K562 (cell line): Measurements from ENCODE around the gene REEP2. TPM values are rescaled to one million over a fixed set of nuclear protein-coding genes. Genes with fewer than 3 reads are reported as not detected.
A peak's percentile ranks its signal among the peaks of the same experiment; 100 is the strongest.

Experiments used
- CREM ChIP-seq: IDR thresholded peaks from 2 replicates; pipeline ENCODE4 v1.6.1; 2014; ENCODE audit warnings: antibody characterized with exemption, low read depth
- DACH1 ChIP-seq: fragments of 450-650 bp; IDR thresholded peaks from 2 replicates; pipeline ENCODE4 v1.6.1; 2018; ENCODE audit not compliant: partially characterized antibody
- FOXJ2 ChIP-seq: fragments of 200-800 bp; sonication (Bioruptor generic); IDR thresholded peaks from 2 replicates; pipeline ENCODE4 v1.6.1; 2016; ENCODE audit warnings: missing genetic modification characterization, missing compliant biosample characterization
- GATAD2A ChIP-seq: fragments of 450-650 bp; IDR thresholded peaks from 2 replicates; pipeline ENCODE4 v1.6.1; 2017
- MTA1 ChIP-seq: fragments of 450-650 bp; IDR thresholded peaks from 2 replicates; pipeline ENCODE4 v1.6.1; 2017; ENCODE audit warnings: borderline replicate concordance
- NFE2 ChIP-seq: IDR thresholded peaks from 2 replicates; pipeline ENCODE4 v1.6.1; 2014; ENCODE audit warnings: antibody characterized with exemption, low read depth
- NRF1 ChIP-seq, 2 experiments: fragments of 450-650 bp; IDR thresholded peaks in 1 of 2; conservative IDR thresholded peaks in 1 of 2; 2 replicates each; pipeline ENCODE4 v1.6.1; 2014; ENCODE audit warnings: mild to moderate bottlenecking in 2 of 2
- OTX1 ChIP-seq: fragments of 450-650 bp; formaldehyde crosslinking; IDR thresholded peaks from 2 replicates; pipeline ENCODE4 v1.4.0; 2022; ENCODE audit warnings: mild to moderate bottlenecking
- PYGO2 ChIP-seq: fragments of 450-650 bp; IDR thresholded peaks from 2 replicates; pipeline ENCODE4 v1.6.1; 2016; ENCODE audit warnings: mild to moderate bottlenecking, missing genetic modification characterization, moderate library complexity, missing compliant biosample characterization
- SMARCE1 ChIP-seq: fragments of 450-650 bp; IDR thresholded peaks from 2 replicates; pipeline ENCODE4 v1.7.1; 2016; ENCODE audit warnings: mild to moderate bottlenecking
- ZKSCAN8 ChIP-seq: fragments of 200-800 bp; sonication (Bioruptor generic); IDR thresholded peaks from 2 replicates; pipeline ENCODE4 v1.6.1; 2016; ENCODE audit warnings: missing genetic modification characterization, missing compliant biosample characterization
- ZNF212 ChIP-seq: fragments of 450-650 bp; formaldehyde crosslinking; IDR thresholded peaks from 2 replicates; pipeline ENCODE4 v1.4.0; 2020; ENCODE audit warnings: mild to moderate bottlenecking
- ZNF354B ChIP-seq: fragments of 250-450 bp; sonication (Bioruptor Pico); IDR thresholded peaks from 2 replicates; pipeline ENCODE4 v1.4.0; 2020
- polyA plus RNA-seq, 8 experiments: library from polyadenylated mRNA; depleted of rRNA in 4 of 8; stranded (reverse) in 5 of 8; unstranded in 3 of 8; fragments of >200 nt; fragmentation: Nextera tagmentation in 2 of 8; fragmentation: Illumina TruSeq in 1 of 8; extraction: Ambion mirVana in 2 of 8; extraction: Trizol in 1 of 8; gene quantifications; 2 replicates each; pipeline versions ENCODE4 v1.2.1 to v1.2.3, GENCODE V29; 2011 to 2014; ENCODE audit warnings: inconsistent platforms in 1 of 8, missing spikeins in 1 of 8
- total RNA-seq, 7 experiments: library from RNA; depleted of rRNA in 6 of 7; stranded (reverse); fragments of >200 nt in 6 of 7; fragmentation: Illumina TruSeq in 2 of 7; extraction: Trizol in 2 of 7; gene quantifications; 2 replicates each; pipeline versions ENCODE4 v1.2.1 to v1.2.3, GENCODE V29; 2011 to 2021; ENCODE audit warnings: low replicate concordance in 1 of 7
- TF ChIP-seq, protein P1 (sequence below): IDR thresholded peaks from 3 replicates; pipeline ENCODE4 v1.6.1; 2011; ENCODE audit warnings: borderline replicate concordance, mild to moderate bottlenecking, moderate library complexity; ENCODE audit not compliant: insufficient read length; ENCODE audit errors: extremely low read depth
- TF ChIP-seq, protein P2 (sequence below): fragments of 250-450 bp; sonication (Bioruptor Pico); IDR thresholded peaks from 2 replicates; pipeline ENCODE4 v1.5.1; 2021; ENCODE audit warnings: mild to moderate bottlenecking
- TF ChIP-seq, protein P3 (sequence below): fragments of 450-650 bp; IDR thresholded peaks from 2 replicates; pipeline ENCODE4 v1.6.1; 2016; ENCODE audit warnings: low read depth, mild to moderate bottlenecking, moderate library complexity
- TF ChIP-seq, protein P4 (sequence below), 2 experiments: fragments of 450-650 bp; IDR thresholded peaks; 2 replicates each; pipeline ENCODE4 v1.6.1; 2018; ENCODE audit warnings: mild to moderate bottlenecking in 2 of 2, low read depth in 1 of 2; ENCODE audit not compliant: partially characterized antibody in 2 of 2
- TF ChIP-seq, protein P5 (sequence below): fragments of 250-450 bp; sonication (Bioruptor Pico); IDR thresholded peaks from 2 replicates; pipeline ENCODE4 v1.4.0; 2020; ENCODE audit warnings: mild to moderate bottlenecking, moderate library complexity, borderline replicate concordance

REEP2 gene
- total and polyA plus RNA-seq, 9 of the 15 experiments (the other 6 are each of a cell fraction or from before 2014, with no cell fraction given), result 0.03 to 1.1 (median 0.12) TPM; not detected in 1

DNA sequence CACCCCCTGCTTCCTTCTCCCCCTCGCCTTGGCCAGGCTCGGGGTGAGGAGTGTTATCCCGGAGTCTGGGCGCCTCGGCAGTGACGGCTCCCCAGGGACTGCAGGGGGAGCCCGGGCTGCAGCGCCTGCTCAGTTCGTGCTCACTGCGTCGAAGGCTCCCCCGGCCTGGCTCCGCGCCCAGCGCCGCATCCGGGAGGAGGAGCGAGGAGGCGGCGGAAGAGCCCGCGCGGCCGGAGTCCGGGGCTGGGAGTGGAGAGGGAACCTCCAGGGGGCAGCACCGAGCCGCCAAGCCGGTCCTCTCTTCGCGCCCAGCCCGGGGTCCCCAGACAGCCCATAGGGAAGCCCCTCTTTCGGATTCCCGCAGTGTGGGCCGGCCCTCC, 25.1 kb downstream of the REEP2 start (continued):
- TF ChIP-seq ZKSCAN8 (CRISPR knock-in tag) (no peak), OTX1 (CRISPR knock-in tag) (no peak), NRF1 (conservative IDR thresholded peaks at IDR 0.05 in 1 of 2, IDR thresholded peaks at IDR 0.05 in 1 of 2) (peak; percentile 87 to 89), DACH1 (no peak), ZNF212 (CRISPR knock-in tag) (no peak), NFE2 (0 out of 2 replicates have a peak, but pooled peaks have one; percentile 14), ZNF354B (CRISPR knock-in tag) (no peak), SMARCE1 (peak; percentile 6; the same call in 1 of the 2 replicates), GATAD2A (no peak), CREM (peak; percentile 88), FOXJ2 (tag) (0 out of 2 replicates have a peak, but pooled peaks have one; percentile 27), MTA1 (no peak; the same call in 1 of the 2 replicates), PYGO2 (tag) (no peak)
- TF ChIP-seq, protein P1, sequence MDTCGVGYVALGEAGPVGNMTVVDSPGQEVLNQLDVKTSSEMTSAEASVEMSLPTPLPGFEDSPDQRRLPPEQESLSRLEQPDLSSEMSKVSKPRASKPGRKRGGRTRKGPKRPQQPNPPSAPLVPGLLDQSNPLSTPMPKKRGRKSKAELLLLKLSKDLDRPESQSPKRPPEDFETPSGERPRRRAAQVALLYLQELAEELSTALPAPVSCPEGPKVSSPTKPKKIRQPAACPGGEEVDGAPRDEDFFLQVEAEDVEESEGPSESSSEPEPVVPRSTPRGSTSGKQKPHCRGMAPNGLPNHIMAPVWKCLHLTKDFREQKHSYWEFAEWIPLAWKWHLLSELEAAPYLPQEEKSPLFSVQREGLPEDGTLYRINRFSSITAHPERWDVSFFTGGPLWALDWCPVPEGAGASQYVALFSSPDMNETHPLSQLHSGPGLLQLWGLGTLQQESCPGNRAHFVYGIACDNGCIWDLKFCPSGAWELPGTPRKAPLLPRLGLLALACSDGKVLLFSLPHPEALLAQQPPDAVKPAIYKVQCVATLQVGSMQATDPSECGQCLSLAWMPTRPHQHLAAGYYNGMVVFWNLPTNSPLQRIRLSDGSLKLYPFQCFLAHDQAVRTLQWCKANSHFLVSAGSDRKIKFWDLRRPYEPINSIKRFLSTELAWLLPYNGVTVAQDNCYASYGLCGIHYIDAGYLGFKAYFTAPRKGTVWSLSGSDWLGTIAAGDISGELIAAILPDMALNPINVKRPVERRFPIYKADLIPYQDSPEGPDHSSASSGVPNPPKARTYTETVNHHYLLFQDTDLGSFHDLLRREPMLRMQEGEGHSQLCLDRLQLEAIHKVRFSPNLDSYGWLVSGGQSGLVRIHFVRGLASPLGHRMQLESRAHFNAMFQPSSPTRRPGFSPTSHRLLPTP, result no peak
- TF ChIP-seq, protein P2, sequence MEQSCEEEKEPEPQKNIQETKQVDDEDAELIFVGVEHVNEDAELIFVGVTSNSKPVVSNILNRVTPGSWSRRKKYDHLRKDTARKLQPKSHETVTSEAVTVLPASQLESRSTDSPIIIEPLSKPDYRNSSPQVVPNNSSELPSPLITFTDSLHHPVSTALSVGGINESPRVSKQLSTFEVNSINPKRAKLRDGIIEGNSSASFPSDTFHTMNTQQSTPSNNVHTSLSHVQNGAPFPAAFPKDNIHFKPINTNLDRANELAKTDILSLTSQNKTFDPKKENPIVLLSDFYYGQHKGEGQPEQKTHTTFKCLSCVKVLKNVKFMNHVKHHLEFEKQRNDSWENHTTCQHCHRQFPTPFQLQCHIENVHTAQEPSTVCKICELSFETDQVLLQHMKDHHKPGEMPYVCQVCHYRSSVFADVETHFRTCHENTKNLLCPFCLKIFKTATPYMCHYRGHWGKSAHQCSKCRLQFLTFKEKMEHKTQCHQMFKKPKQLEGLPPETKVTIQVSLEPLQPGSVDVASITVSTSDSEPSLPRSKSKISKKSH (CRISPR knock-in tag), result no peak
- TF ChIP-seq, protein P3, sequence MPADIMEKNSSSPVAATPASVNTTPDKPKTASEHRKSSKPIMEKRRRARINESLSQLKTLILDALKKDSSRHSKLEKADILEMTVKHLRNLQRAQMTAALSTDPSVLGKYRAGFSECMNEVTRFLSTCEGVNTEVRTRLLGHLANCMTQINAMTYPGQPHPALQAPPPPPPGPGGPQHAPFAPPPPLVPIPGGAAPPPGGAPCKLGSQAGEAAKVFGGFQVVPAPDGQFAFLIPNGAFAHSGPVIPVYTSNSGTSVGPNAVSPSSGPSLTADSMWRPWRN, result no peak
- TF ChIP-seq, protein P4, sequence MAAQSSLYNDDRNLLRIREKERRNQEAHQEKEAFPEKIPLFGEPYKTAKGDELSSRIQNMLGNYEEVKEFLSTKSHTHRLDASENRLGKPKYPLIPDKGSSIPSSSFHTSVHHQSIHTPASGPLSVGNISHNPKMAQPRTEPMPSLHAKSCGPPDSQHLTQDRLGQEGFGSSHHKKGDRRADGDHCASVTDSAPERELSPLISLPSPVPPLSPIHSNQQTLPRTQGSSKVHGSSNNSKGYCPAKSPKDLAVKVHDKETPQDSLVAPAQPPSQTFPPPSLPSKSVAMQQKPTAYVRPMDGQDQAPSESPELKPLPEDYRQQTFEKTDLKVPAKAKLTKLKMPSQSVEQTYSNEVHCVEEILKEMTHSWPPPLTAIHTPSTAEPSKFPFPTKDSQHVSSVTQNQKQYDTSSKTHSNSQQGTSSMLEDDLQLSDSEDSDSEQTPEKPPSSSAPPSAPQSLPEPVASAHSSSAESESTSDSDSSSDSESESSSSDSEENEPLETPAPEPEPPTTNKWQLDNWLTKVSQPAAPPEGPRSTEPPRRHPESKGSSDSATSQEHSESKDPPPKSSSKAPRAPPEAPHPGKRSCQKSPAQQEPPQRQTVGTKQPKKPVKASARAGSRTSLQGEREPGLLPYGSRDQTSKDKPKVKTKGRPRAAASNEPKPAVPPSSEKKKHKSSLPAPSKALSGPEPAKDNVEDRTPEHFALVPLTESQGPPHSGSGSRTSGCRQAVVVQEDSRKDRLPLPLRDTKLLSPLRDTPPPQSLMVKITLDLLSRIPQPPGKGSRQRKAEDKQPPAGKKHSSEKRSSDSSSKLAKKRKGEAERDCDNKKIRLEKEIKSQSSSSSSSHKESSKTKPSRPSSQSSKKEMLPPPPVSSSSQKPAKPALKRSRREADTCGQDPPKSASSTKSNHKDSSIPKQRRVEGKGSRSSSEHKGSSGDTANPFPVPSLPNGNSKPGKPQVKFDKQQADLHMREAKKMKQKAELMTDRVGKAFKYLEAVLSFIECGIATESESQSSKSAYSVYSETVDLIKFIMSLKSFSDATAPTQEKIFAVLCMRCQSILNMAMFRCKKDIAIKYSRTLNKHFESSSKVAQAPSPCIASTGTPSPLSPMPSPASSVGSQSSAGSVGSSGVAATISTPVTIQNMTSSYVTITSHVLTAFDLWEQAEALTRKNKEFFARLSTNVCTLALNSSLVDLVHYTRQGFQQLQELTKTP (IDR thresholded peaks at IDR 0.05; ENCODE audit: low read depth in 1 of 2, partially characterized antibody in 2 of 2), result peak in 1 of 2 experiments; percentile 65
- TF ChIP-seq, protein P5, sequence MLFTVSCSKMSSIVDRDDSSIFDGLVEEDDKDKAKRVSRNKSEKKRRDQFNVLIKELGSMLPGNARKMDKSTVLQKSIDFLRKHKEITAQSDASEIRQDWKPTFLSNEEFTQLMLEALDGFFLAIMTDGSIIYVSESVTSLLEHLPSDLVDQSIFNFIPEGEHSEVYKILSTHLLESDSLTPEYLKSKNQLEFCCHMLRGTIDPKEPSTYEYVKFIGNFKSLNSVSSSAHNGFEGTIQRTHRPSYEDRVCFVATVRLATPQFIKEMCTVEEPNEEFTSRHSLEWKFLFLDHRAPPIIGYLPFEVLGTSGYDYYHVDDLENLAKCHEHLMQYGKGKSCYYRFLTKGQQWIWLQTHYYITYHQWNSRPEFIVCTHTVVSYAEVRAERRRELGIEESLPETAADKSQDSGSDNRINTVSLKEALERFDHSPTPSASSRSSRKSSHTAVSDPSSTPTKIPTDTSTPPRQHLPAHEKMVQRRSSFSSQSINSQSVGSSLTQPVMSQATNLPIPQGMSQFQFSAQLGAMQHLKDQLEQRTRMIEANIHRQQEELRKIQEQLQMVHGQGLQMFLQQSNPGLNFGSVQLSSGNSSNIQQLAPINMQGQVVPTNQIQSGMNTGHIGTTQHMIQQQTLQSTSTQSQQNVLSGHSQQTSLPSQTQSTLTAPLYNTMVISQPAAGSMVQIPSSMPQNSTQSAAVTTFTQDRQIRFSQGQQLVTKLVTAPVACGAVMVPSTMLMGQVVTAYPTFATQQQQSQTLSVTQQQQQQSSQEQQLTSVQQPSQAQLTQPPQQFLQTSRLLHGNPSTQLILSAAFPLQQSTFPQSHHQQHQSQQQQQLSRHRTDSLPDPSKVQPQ, result no peak
